Fibroblast of lung (primary cell): ENCODE measurements around the gene PCBP3. TPM values are rescaled to one million over a fixed set of nuclear protein-coding genes. Genes with fewer than 3 reads are reported as not detected.

Experiments used
- DNase-seq, 2 donors: peaks; one replicate each; pipeline versions ENCODE4 v3.0.0 to v3.0.0-alpha.2; 2010; ENCODE audit warnings: low read depth in 2 of 2
- H2AFZ ChIP-seq: 2 replicates; pipeline ENCODE4 v1.5.1; 2012; ENCODE audit warnings: low read length, control low read depth, inconsistent platforms
- H3K27ac ChIP-seq: 2 replicates; pipeline ENCODE4 v1.5.1; 2011; ENCODE audit warnings: low read length, control low read depth; ENCODE audit not compliant: insufficient read depth
- H3K27me3 ChIP-seq: 2 replicates; pipeline ENCODE4 v1.5.1; 2011; ENCODE audit warnings: mild to moderate bottlenecking, low read length; ENCODE audit not compliant: control insufficient read depth, insufficient read depth
- H3K36me3 ChIP-seq: 2 replicates; pipeline ENCODE4 v1.5.1; 2011; ENCODE audit warnings: low read length; ENCODE audit not compliant: control insufficient read depth, insufficient read depth
- H3K4me1 ChIP-seq: 2 replicates; pipeline ENCODE4 v1.5.1; 2011; ENCODE audit warnings: low read length; ENCODE audit not compliant: control insufficient read depth, insufficient read depth; ENCODE audit errors: extremely low read depth
- H3K4me2 ChIP-seq: 2 replicates; pipeline ENCODE4 v1.5.1; 2011; ENCODE audit warnings: low read length, control low read depth; ENCODE audit not compliant: insufficient read depth; ENCODE audit errors: extremely low read depth
- H3K4me3 ChIP-seq, 4 experiments: fragments of 200-600 bp in 1 of 4; sonication (generic) in 1 of 4; replicated peaks in 1 of 4; 2 replicates each; pipeline ENCODE4 v1.5.1; 2011 to 2016; ENCODE audit warnings: low read length in 4 of 4, low read depth in 3 of 4, mild to moderate bottlenecking in 3 of 4, control low read depth in 2 of 4, inconsistent platforms in 1 of 4, mixed read lengths in 1 of 4; ENCODE audit not compliant: insufficient read depth in 1 of 4; ENCODE audit errors: control extremely low read depth in 1 of 4
- H3K79me2 ChIP-seq: 2 replicates; pipeline ENCODE4 v1.5.1; 2012; ENCODE audit warnings: mild to moderate bottlenecking, low read length, inconsistent platforms; ENCODE audit not compliant: control insufficient read depth, insufficient read depth
- H3K9ac ChIP-seq: 2 replicates; pipeline ENCODE4 v1.5.1; 2011; ENCODE audit warnings: mild to moderate bottlenecking, low read length, control low read depth; ENCODE audit not compliant: insufficient read depth
- H3K9me3 ChIP-seq: 2 replicates; pipeline ENCODE4 v1.5.1; 2012; ENCODE audit warnings: low read depth, low read length; ENCODE audit not compliant: control insufficient read depth, insufficient read depth
- H4K20me1 ChIP-seq: 2 replicates; pipeline ENCODE4 v1.5.1; 2011; ENCODE audit warnings: low read length; ENCODE audit not compliant: control insufficient read depth, insufficient read depth; ENCODE audit errors: extremely low read depth
- EZH2 ChIP-seq: IDR thresholded peaks from 2 replicates; pipeline ENCODE4 v1.5.1; 2012; ENCODE audit warnings: low read length, control low read depth, mild to moderate bottlenecking; ENCODE audit errors: missing control alignments
- polyA plus RNA-seq, 2 donors: library from polyadenylated mRNA; depleted of rRNA in 1 of 2; stranded (reverse) in 1 of 2; unstranded in 1 of 2; fragments of >200 nt; gene quantifications; 2 replicates each; pipeline ENCODE4 v1.2.1, GENCODE V29; 2011 to 2012; ENCODE audit warnings: missing spikeins in 1 of 2
- total RNA-seq: library from RNA; depleted of rRNA; stranded (reverse); fragments of >200 nt; gene quantifications from 2 replicates; pipeline ENCODE4 v1.2.1, GENCODE V29; 2014
- TF ChIP-seq, protein P1 (sequence below), 2 donors: IDR thresholded peaks in 1 of 2; conservative IDR thresholded peaks in 1 of 2; 1 replicate in 1 of 2; 2 replicates in 1 of 2; pipeline ENCODE4 v1.5.1; 2011 to 2012; ENCODE audit warnings: low read length in 2 of 2, control low read depth in 1 of 2, inconsistent platforms in 1 of 2, low read depth in 1 of 2, mild to moderate bottlenecking in 1 of 2

The PCBP3 gene
- total and polyA plus RNA-seq, 2 donors (not counting 1 experiment from before 2014, with no cell fraction given) = 0.51 to 1.7 TPM

DNA sequence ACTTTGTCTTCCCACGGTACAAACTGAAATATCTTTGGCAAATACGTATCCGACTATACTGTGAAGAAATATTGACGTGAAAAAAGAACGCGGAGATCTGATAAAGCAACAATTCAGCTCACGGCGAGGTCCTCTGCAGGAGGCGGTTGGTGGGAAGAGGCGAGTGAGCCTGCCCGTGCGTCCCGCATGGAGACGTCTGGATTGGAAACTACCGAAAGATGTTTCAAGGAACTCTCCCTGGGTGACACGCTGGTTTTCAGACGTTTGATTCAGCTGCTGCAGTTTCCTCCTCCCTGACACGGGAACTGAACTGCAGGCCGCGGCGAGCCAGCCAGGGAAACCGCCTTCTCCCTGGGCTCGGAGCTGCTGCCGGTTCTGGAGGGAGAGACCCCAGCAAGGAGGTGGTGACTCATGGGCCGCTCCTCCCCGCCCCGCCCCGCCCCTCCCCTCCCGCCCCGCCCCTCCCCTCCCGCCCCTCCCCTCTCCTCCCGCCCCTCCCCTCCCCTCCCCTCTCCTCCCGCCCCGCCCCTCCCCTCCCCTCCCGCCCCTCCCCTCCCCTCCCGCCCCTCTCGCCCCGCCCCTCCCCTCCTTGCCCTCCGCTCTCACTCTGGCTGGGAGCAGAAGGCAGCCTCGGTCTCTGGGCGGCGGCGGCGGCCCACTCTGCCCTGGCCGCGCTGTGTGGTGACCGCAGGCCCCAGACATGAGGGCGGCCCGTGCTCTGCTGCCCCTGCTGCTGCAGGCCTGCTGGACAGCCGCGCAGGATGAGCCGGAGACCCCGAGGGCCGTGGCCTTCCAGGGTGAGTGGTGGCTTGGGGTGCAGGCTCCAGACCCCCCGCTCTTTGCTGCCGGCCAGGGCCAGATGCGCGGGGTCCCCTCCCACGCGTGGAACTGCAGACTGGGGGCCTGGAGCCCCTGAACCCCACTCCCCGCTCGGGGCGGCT, 337.9 kb downstream of the PCBP3 start, which contains the start of gene COL6A1:
Gene COL6A1 (plus strand): TSS at position 620 of the 941 bp plus-strand sequence. CDS start 81 bp downstream, at position 701.
- peaks cover 40% of the 10 kb centered on the region for H3K36me3 ChIP-seq
- no peaks in the 10 kb centered on the region for H3K27me3 ChIP-seq
- peaks cover 52% of the 10 kb centered on the region for H3K79me2 ChIP-seq
- peak within 1 kb of the TSS; percentile 91 for H3K27ac ChIP-seq
- H4K20me1 ChIP-seq = no peaks in the 10 kb centered on the region
- peaks cover 30% of the 10 kb centered on the region for H3K4me1 ChIP-seq
- DNase-seq = peak; percentile 88 to 92
- no peak for TF ChIP-seq EZH2
- TF ChIP-seq, protein P1, sequence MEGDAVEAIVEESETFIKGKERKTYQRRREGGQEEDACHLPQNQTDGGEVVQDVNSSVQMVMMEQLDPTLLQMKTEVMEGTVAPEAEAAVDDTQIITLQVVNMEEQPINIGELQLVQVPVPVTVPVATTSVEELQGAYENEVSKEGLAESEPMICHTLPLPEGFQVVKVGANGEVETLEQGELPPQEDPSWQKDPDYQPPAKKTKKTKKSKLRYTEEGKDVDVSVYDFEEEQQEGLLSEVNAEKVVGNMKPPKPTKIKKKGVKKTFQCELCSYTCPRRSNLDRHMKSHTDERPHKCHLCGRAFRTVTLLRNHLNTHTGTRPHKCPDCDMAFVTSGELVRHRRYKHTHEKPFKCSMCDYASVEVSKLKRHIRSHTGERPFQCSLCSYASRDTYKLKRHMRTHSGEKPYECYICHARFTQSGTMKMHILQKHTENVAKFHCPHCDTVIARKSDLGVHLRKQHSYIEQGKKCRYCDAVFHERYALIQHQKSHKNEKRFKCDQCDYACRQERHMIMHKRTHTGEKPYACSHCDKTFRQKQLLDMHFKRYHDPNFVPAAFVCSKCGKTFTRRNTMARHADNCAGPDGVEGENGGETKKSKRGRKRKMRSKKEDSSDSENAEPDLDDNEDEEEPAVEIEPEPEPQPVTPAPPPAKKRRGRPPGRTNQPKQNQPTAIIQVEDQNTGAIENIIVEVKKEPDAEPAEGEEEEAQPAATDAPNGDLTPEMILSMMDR (conservative IDR thresholded peaks at IDR 0.05 in 1 of 2, IDR thresholded peaks at IDR 0.05 in 1 of 2; ENCODE audit: low read depth in 1 of 2, low read length in 2 of 2) = no peak
- no peak within 1 kb of the TSS for H2AFZ ChIP-seq
- H3K9ac ChIP-seq = peak within 1 kb of the TSS; percentile 91
- no peaks in the 10 kb centered on the region for H3K9me3 ChIP-seq
- peak within 1 kb of the TSS; percentile 76 to 99 (median 96) for H3K4me3 ChIP-seq
- peak within 1 kb of the TSS; percentile 97 for H3K4me2 ChIP-seq

DNA sequence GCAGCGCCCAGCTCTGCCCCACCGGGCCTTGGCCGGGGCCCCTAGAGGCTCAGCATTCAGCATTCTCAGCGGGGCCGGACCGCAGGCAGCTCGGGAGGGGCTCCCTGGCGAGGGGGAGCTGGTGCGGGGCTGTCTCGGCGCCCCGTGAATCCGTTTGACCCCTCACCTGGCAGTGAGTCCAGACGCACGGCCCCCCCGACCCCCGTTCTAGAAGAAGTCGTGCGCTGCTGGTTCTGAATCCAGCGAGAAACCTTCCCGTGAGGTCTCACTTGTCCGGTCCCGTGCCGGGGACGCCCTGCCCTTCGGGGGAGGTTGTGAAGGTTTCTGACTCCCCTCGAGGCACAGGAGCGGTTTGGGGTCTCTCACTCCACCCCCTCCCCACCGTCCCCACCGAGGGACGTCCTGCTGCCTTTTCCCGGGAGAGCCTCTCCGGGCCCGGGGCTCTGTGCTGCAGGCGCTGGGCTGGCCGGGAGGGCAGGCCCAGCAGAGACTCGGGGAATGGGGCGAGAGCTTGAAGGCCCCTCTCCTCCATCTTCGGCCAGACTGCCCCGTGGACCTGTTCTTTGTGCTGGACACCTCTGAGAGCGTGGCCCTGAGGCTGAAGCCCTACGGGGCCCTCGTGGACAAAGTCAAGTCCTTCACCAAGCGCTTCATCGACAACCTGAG, 338.7 kb downstream of the PCBP3 start:
- Histone ChIP-seq H3K36me3 (peaks cover 48% of the 10 kb centered on the region), H2AFZ (no peak overlapping the region), H3K4me2 (peak overlapping the region; percentile 80), H3K79me2 (peaks cover 60% of the 10 kb centered on the region), H4K20me1 (no peaks in the 10 kb centered on the region), H3K9ac (peak overlapping the region; percentile 91), H3K27me3 (no peaks in the 10 kb centered on the region), H3K4me1 (peaks cover 32% of the 10 kb centered on the region), H3K4me3 (peak overlapping the region; percentile 76 to 99 (median 96)), H3K27ac (peak overlapping the region; percentile 65), H3K9me3 (no peaks in the 10 kb centered on the region)
- DNase-seq = no peak
- no peak for TF ChIP-seq EZH2
- TF ChIP-seq, protein P1 (conservative IDR thresholded peaks at IDR 0.05 in 1 of 2, IDR thresholded peaks at IDR 0.05 in 1 of 2; ENCODE audit: low read depth in 1 of 2, low read length in 2 of 2) = no peak
